ENCODE results near the gene DAB2. TPM values are rescaled to one million over a fixed set of nuclear protein-coding genes. Genes with fewer than 3 reads are reported as not detected.

The DAB2 gene
- total RNA-seq, 2 donors from 2014 or later: 12.3 to 23.8 TPM

DNA sequence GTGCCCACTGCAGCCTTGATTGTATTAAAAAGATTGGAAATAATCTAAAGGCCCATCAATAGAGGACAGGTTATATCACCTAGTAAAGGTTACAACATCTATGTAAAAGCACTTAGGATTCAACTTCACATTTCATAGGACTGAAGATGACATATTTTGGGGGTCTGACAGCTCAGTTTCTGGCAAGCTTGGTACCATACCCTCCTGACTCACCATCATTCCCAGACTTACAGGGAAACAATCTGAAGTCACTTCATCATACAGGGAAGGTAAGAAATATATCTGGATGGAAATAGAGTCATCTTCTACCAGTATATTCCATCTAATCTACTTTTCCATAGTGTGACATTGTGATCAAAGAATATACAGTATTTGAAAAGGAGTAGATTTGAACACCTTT is 28.8 kb upstream of the DAB2 start:
- H3K27ac Mint-ChIP-seq: no peak overlapping the region
- H3K9ac ChIP-seq (ENCODE audit: extremely low read depth, low read length, poor library complexity, severe bottlenecking): no peak overlapping the region
- H3K4me3 ChIP-seq (ENCODE audit: low read length): no peak overlapping the region
- no peaks in the 10 kb centered on the region for H3K9me3 ChIP-seq (ENCODE audit: control insufficient read depth, low read length)
- TF ChIP-seq, protein P1, sequence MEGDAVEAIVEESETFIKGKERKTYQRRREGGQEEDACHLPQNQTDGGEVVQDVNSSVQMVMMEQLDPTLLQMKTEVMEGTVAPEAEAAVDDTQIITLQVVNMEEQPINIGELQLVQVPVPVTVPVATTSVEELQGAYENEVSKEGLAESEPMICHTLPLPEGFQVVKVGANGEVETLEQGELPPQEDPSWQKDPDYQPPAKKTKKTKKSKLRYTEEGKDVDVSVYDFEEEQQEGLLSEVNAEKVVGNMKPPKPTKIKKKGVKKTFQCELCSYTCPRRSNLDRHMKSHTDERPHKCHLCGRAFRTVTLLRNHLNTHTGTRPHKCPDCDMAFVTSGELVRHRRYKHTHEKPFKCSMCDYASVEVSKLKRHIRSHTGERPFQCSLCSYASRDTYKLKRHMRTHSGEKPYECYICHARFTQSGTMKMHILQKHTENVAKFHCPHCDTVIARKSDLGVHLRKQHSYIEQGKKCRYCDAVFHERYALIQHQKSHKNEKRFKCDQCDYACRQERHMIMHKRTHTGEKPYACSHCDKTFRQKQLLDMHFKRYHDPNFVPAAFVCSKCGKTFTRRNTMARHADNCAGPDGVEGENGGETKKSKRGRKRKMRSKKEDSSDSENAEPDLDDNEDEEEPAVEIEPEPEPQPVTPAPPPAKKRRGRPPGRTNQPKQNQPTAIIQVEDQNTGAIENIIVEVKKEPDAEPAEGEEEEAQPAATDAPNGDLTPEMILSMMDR (conservative IDR thresholded peaks at IDR 0.05): no peak
- H3K36me3 Mint-ChIP-seq (ENCODE audit: low read depth): no peaks in the 10 kb centered on the region
- no peaks in the 10 kb centered on the region for H3K9me3 Mint-ChIP-seq
- H3K4me3 Mint-ChIP-seq: no peak overlapping the region
- DNase-seq: no peak
- no peak overlapping the region for H3K27ac ChIP-seq (ENCODE audit: low read depth, low read length)
- peaks cover 3% of the 10 kb centered on the region for H3K4me1 Mint-ChIP-seq
- H3K4me1 ChIP-seq (ENCODE audit: control insufficient read depth, insufficient read depth, low read length): no peaks in the 10 kb centered on the region
- peaks cover 5% of the 10 kb centered on the region for H3K27me3 Mint-ChIP-seq (ENCODE audit: insufficient read depth)
- no peaks in the 10 kb centered on the region for H3K36me3 ChIP-seq (ENCODE audit: control insufficient read depth, insufficient read depth, low read length)
- H3K27me3 ChIP-seq (ENCODE audit: control insufficient read depth, insufficient read depth, low read length, poor library complexity, severe bottlenecking): no peaks in the 10 kb centered on the region

DNA sequence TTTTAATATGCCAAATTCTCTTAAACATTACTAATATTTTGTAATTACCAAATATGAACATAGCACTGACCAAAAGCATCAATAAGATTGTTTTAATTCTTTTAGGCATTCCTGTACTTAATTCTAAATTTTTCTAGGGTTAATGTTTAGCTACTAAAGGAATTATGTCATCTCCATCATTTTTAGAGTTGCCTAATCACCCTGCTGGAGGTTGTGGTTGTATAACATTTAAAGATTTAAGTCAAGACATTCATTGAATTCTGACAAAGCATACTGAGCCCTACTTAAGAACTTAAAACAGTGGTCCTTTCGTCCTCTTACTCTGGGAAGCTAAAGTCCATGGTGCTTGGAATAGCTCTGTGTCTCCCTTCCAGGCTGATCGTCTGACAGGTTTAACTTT is 28.1 kb upstream of the DAB2 start:
- no peaks in the 10 kb centered on the region for H3K4me1 ChIP-seq (ENCODE audit: control insufficient read depth, insufficient read depth, low read length)
- Mint-ChIP-seq H3K4me1 (peaks cover 3% of the 10 kb centered on the region), H3K36me3 (ENCODE audit: low read depth) (no peaks in the 10 kb centered on the region), H3K27ac (no peak overlapping the region), H3K4me3 (no peak overlapping the region), H3K27me3 (ENCODE audit: insufficient read depth) (peaks cover 5% of the 10 kb centered on the region), H3K9me3 (no peaks in the 10 kb centered on the region)
- WGBS, 2 experiments (ENCODE audit: insufficient coverage in 1 of 2, insufficient read length in 1 of 2): 86 to 100% methylated on average over 2 of the region's 2 CpGs
- TF ChIP-seq, protein P1 (conservative IDR thresholded peaks at IDR 0.05): no peak
- no peak for DNase-seq
- no peak overlapping the region for H3K9ac ChIP-seq (ENCODE audit: extremely low read depth, low read length, poor library complexity, severe bottlenecking)
- H3K4me3 ChIP-seq (ENCODE audit: low read length): no peak overlapping the region
- H3K27me3 ChIP-seq (ENCODE audit: control insufficient read depth, insufficient read depth, low read length, poor library complexity, severe bottlenecking): no peaks in the 10 kb centered on the region
- no peaks in the 10 kb centered on the region for H3K9me3 ChIP-seq (ENCODE audit: control insufficient read depth, low read length)
- H3K36me3 ChIP-seq (ENCODE audit: control insufficient read depth, insufficient read depth, low read length): no peaks in the 10 kb centered on the region
- H3K27ac ChIP-seq (ENCODE audit: low read depth, low read length): no peak overlapping the region

DNA sequence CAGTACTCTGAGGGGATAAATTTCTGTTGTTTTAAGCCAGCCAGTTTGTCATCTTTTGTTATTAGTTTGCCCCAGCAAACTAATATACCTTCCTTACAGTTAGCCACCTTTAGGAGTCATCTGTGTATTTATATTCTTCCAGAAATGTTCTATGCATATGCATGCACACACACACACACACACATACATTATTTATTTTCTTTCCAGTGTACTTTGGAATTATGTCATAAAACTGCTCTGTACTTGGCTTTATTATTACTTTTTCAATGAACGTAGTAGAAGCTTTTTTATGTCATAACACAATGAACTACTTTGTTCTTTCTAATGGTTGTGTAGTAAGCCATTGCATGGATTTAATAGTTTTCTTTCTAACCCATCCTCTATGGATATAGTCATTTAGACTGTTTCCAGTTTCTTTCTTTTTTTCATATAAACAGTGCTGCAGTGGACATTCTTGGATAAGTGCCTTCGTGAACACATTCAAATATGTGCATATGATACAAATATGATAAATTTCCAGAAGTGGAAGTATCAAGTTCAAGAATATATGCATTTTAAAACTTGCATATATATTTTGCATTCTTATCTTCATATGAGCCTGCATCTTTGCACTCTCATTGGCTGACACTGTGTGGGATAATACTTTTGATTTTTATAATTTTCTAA is 26.6 kb upstream of the DAB2 start:
- peaks cover 3% of the 10 kb centered on the region for H3K27me3 Mint-ChIP-seq (ENCODE audit: insufficient read depth)
- TF ChIP-seq, protein P1 (conservative IDR thresholded peaks at IDR 0.05): no peak
- H3K27me3 ChIP-seq (ENCODE audit: control insufficient read depth, insufficient read depth, low read length, poor library complexity, severe bottlenecking): no peaks in the 10 kb centered on the region
- DNase-seq: no peak
- no peak overlapping the region for H3K4me3 Mint-ChIP-seq
- H3K36me3 Mint-ChIP-seq (ENCODE audit: low read depth): no peaks in the 10 kb centered on the region
- no peaks in the 10 kb centered on the region for H3K4me1 ChIP-seq (ENCODE audit: control insufficient read depth, insufficient read depth, low read length)
- H3K4me3 ChIP-seq (ENCODE audit: low read length): no peak overlapping the region
- WGBS, 2 experiments (ENCODE audit: insufficient coverage in 1 of 2, insufficient read length in 1 of 2): 100% methylated on average over 2 of the region's 2 CpGs; no CpG with 5 or more reads in 1 of the 2 experiments
- H3K9me3 Mint-ChIP-seq: no peaks in the 10 kb centered on the region
- no peaks in the 10 kb centered on the region for H3K9me3 ChIP-seq (ENCODE audit: control insufficient read depth, low read length)
- peaks cover 3% of the 10 kb centered on the region for H3K4me1 Mint-ChIP-seq
- no peak overlapping the region for H3K27ac Mint-ChIP-seq
- H3K9ac ChIP-seq (ENCODE audit: extremely low read depth, low read length, poor library complexity, severe bottlenecking): no peak overlapping the region
- no peak overlapping the region for H3K27ac ChIP-seq (ENCODE audit: low read depth, low read length)
- no peaks in the 10 kb centered on the region for H3K36me3 ChIP-seq (ENCODE audit: control insufficient read depth, insufficient read depth, low read length)
